HepG2 (cell line): ENCODE measurements around the gene KPNA3. TPM values are rescaled to one million over a fixed set of nuclear protein-coding genes. Genes with fewer than 3 reads are reported as not detected.
A peak's percentile ranks its signal among the peaks of the same experiment; 100 is the strongest.

Experiments
- CBX1 ChIP-seq: IDR thresholded peaks from one replicate; pipeline ENCODE4 v1.6.1; 2016; ENCODE audit warnings: antibody characterized with exemption, low read depth
- CREB3 ChIP-seq: sonication (generic); formaldehyde crosslinking; IDR thresholded peaks from 2 replicates; pipeline ENCODE4 v1.5.0; 2020; ENCODE audit warnings: missing genetic modification reagents
- ELK4 ChIP-seq: sonication (generic); formaldehyde crosslinking; IDR thresholded peaks from 2 replicates; pipeline ENCODE4 v1.9.0; 2021; ENCODE audit warnings: missing genetic modification reagents, borderline replicate concordance
- ESRRA ChIP-seq: sonication (generic); formaldehyde crosslinking; IDR thresholded peaks from 2 replicates; pipeline ENCODE4 v1.5.1; 2020; ENCODE audit warnings: mild to moderate bottlenecking, low read depth, missing genetic modification reagents
- FOXK1 ChIP-seq: sonication (generic); formaldehyde crosslinking; IDR thresholded peaks from 2 replicates; pipeline ENCODE4 v1.4.0; 2020; ENCODE audit warnings: low read depth, missing genetic modification reagents, borderline replicate concordance
- HMG20A ChIP-seq: IDR thresholded peaks from 2 replicates; pipeline ENCODE4 v1.6.1; 2016; ENCODE audit warnings: borderline replicate concordance
- KDM1A ChIP-seq: IDR thresholded peaks from 2 replicates; pipeline ENCODE4 v1.6.1; 2016; ENCODE audit warnings: missing compliant biosample characterization
- RFX1 ChIP-seq: fragments of 450-650 bp; IDR thresholded peaks from 2 replicates; pipeline ENCODE4 v1.6.1; 2017
- RXRB ChIP-seq: IDR thresholded peaks from 2 replicates; pipeline ENCODE4 v1.6.1; 2016; ENCODE audit warnings: borderline replicate concordance, missing genetic modification reagents, missing compliant biosample characterization
- SIN3A ChIP-seq: IDR thresholded peaks from 2 replicates; pipeline ENCODE4 v1.6.1; 2011; ENCODE audit warnings: low read depth, mild to moderate bottlenecking, control low read depth, low read length, borderline replicate concordance
- THAP11 ChIP-seq: IDR thresholded peaks from 2 replicates; pipeline ENCODE4 v1.6.1; 2016; ENCODE audit warnings: missing biosample characterization, missing genetic modification reagents
- TRAFD1 ChIP-seq: sonication (generic); formaldehyde crosslinking; IDR thresholded peaks from 2 replicates; pipeline ENCODE4 v1.5.1; 2020; ENCODE audit warnings: missing genetic modification reagents, mild to moderate bottlenecking, borderline replicate concordance
- ZNF329 ChIP-seq: sonication (generic); formaldehyde crosslinking; IDR thresholded peaks from 2 replicates; pipeline ENCODE4 v1.9.0; 2021; ENCODE audit warnings: low read depth, mild to moderate bottlenecking, missing genetic modification reagents
- ZNF34 ChIP-seq: sonication (generic); formaldehyde crosslinking; IDR thresholded peaks from 2 replicates; pipeline ENCODE4 v1.4.0; 2020; ENCODE audit warnings: mild to moderate bottlenecking, missing genetic modification reagents, borderline replicate concordance
- ZNF382 ChIP-seq: sonication (generic); formaldehyde crosslinking; IDR thresholded peaks from 2 replicates; pipeline ENCODE4 v1.5.0; 2020; ENCODE audit warnings: missing genetic modification reagents, mild to moderate bottlenecking, borderline replicate concordance
- ZNF619 ChIP-seq: sonication (generic); formaldehyde crosslinking; IDR thresholded peaks from 2 replicates; pipeline ENCODE4 v1.4.0; 2020; ENCODE audit warnings: mild to moderate bottlenecking, missing genetic modification reagents
- polyA plus RNA-seq, 8 experiments: library from polyadenylated mRNA; depleted of rRNA in 3 of 8; stranded (reverse) in 7 of 8; unstranded in 1 of 8; fragments of >200 nt; fragmentation: Illumina TruSeq in 4 of 8; extraction: Trizol in 4 of 8; gene quantifications; 2 replicates each; pipeline versions ENCODE4 v1.2.1 to v1.2.3, GENCODE V29; 2011 to 2016; ENCODE audit warnings: low read depth in 4 of 8, missing spikeins in 1 of 8, mixed read lengths in 1 of 8; ENCODE audit not compliant: insufficient read depth in 1 of 8
- total RNA-seq, 5 experiments: library from RNA; depleted of rRNA; stranded (reverse); fragments of >200 nt; fragmentation: Illumina TruSeq; extraction: Trizol; gene quantifications; 2 replicates each; pipeline ENCODE4 v1.2.3, GENCODE V29; 2016; ENCODE audit warnings: low read depth in 1 of 5
- TF ChIP-seq, protein P1 (sequence below): sonication (generic); formaldehyde crosslinking; conservative IDR thresholded peaks from 2 replicates; pipeline ENCODE4 v1.8.0; 2022; ENCODE audit warnings: low read depth, missing genetic modification reagents
- TF ChIP-seq, protein P2 (sequence below): sonication (generic); formaldehyde crosslinking; conservative IDR thresholded peaks from 2 replicates; pipeline ENCODE4 v1.4.0; 2020; ENCODE audit warnings: mild to moderate bottlenecking, missing genetic modification reagents, moderate library complexity
- TF ChIP-seq, protein P3 (sequence below): sonication (generic); formaldehyde crosslinking; IDR thresholded peaks from 2 replicates; pipeline ENCODE4 v1.8.1; 2023; ENCODE audit warnings: mild to moderate bottlenecking, moderate library complexity, missing genetic modification reagents

KPNA3 gene
- total and polyA plus RNA-seq, 2 of the 13 experiments (the other 11 are each of a cell fraction or from before 2014, with no cell fraction given): 13.0 to 28.9 TPM

GRCh38 chr13:49792550-49793324, at the start of gene KPNA3 (continued):
- TF ChIP-seq ZNF329 (no peak), ZNF34 (no peak), ELK4 (CRISPR knock-in tag) (no peak), ESRRA (CRISPR knock-in tag) (0 out of 2 replicates have a peak, but pooled peaks have one; percentile 18), THAP11 (CRISPR knock-in tag) (peak; percentile 95), ZNF619 (CRISPR knock-in tag) (no peak), CREB3 (CRISPR knock-in tag) (no peak; the same call in 1 of the 2 replicates), HMG20A (CRISPR knock-in tag) (no peak), RXRB (CRISPR knock-in tag) (peak; percentile 8; the same call in 1 of the 2 replicates), RFX1 (no peak), KDM1A (CRISPR knock-in tag) (no peak), ZNF382 (CRISPR knock-in tag) (no peak), TRAFD1 (no peak), SIN3A (peak; percentile 63; the same call in 1 of the 2 replicates), CBX1 (no peak), FOXK1 (CRISPR knock-in tag) (peak; percentile 73; the same call in 1 of the 2 replicates)
- TF ChIP-seq, protein P1, sequence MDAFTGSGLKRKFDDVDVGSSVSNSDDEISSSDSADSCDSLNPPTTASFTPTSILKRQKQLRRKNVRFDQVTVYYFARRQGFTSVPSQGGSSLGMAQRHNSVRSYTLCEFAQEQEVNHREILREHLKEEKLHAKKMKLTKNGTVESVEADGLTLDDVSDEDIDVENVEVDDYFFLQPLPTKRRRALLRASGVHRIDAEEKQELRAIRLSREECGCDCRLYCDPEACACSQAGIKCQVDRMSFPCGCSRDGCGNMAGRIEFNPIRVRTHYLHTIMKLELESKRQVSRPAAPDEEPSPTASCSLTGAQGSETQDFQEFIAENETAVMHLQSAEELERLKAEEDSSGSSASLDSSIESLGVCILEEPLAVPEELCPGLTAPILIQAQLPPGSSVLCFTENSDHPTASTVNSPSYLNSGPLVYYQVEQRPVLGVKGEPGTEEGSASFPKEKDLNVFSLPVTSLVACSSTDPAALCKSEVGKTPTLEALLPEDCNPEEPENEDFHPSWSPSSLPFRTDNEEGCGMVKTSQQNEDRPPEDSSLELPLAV (CRISPR knock-in tag): no peak
- TF ChIP-seq, protein P2, sequence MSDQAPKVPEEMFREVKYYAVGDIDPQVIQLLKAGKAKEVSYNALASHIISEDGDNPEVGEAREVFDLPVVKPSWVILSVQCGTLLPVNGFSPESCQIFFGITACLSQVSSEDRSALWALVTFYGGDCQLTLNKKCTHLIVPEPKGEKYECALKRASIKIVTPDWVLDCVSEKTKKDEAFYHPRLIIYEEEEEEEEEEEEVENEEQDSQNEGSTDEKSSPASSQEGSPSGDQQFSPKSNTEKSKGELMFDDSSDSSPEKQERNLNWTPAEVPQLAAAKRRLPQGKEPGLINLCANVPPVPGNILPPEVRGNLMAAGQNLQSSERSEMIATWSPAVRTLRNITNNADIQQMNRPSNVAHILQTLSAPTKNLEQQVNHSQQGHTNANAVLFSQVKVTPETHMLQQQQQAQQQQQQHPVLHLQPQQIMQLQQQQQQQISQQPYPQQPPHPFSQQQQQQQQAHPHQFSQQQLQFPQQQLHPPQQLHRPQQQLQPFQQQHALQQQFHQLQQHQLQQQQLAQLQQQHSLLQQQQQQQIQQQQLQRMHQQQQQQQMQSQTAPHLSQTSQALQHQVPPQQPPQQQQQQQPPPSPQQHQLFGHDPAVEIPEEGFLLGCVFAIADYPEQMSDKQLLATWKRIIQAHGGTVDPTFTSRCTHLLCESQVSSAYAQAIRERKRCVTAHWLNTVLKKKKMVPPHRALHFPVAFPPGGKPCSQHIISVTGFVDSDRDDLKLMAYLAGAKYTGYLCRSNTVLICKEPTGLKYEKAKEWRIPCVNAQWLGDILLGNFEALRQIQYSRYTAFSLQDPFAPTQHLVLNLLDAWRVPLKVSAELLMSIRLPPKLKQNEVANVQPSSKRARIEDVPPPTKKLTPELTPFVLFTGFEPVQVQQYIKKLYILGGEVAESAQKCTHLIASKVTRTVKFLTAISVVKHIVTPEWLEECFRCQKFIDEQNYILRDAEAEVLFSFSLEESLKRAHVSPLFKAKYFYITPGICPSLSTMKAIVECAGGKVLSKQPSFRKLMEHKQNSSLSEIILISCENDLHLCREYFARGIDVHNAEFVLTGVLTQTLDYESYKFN (CRISPR knock-in tag): peak; percentile 46; the same call in 1 of the 2 replicates
- TF ChIP-seq, protein P3, sequence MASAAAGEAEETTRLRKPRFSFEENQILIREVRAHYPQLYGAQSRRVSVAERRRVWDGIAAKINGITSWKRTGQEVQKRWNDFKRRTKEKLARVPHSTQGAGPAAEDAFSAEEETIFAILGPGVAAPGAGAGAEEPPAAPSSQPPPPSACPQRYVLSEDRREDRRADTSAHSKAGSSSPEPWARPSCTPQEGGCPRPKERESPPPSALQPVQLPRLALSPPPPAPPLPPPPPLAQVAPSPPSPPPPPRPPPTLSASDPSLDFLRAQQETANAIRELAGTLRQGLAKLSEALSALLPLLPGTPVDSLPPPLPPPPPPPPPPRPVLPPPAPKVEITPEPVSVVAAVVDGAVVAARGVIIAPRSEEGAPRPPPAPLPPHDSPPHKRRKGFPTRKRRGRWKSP (CRISPR knock-in tag): peak; percentile 95
